LoVo (cell line): Measurements from ENCODE around the gene TRABD2B.

ENCODE experiments used
- DNase-seq: peaks from one replicate; pipeline ENCODE4 v3.0.0-alpha.2; 2016; ENCODE audit warnings: low spot score

TRABD2B gene

GRCh38 chr1:47774986-47775834, 222.0 kb downstream of the TRABD2B start:
- no peak for DNase-seq

- no peak for DNase-seq
Measured at GRCh38 chr1:47772960-47773682, 224.1 kb downstream of the TRABD2B start.

DNA sequence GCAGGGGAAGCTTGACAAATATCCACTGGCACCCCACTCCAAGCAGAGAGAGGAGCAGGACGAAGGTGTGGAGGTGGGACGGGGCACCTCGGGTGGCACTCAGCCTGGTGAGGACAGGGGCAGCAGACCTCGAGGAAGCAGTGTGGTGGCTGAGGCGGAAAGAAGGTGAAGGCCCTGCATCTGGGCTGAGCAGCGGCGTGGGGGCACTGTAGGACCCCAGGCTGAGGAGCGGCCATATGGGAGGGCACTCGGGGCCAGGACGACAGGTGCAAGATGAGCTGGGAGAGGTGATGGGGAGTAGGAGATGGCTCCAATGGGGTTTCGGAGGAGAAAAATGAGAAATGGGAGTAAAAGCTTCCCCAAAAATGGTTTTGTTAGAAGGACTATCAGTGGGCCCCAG, 224.9 kb downstream of the TRABD2B start:
- DNase-seq: no peak

DNA sequence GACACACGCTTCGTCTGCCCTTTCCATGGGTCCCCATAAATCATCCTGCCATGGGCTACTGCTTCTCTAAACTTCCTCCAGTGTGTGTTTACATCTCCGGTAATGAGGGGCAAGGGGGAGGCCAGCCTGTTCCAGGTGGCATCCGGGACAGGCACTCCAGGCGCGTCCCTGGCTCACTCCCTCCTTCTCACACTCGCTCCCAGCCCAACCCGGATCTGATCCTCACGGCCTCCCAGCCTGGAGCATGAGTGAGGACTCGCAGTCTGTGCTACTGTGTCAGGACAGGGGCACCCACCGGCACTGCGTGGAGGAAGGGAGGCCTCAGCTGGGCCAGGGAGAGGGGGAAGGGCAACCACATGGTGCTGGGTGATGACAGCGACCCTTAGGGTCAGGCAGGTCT, 225.4 kb downstream of the TRABD2B start:
- no peak for DNase-seq

GRCh38 chr1:47769983-47770382, 227.2 kb downstream of the TRABD2B start:
- no peak for DNase-seq

- DNase-seq: no peak
Measured at GRCh38 chr1:47769295-47769694, 227.9 kb downstream of the TRABD2B start.

- DNase-seq: no peak
Measured at GRCh38 chr1:47767741-47768100, 229.5 kb downstream of the TRABD2B start.

DNA sequence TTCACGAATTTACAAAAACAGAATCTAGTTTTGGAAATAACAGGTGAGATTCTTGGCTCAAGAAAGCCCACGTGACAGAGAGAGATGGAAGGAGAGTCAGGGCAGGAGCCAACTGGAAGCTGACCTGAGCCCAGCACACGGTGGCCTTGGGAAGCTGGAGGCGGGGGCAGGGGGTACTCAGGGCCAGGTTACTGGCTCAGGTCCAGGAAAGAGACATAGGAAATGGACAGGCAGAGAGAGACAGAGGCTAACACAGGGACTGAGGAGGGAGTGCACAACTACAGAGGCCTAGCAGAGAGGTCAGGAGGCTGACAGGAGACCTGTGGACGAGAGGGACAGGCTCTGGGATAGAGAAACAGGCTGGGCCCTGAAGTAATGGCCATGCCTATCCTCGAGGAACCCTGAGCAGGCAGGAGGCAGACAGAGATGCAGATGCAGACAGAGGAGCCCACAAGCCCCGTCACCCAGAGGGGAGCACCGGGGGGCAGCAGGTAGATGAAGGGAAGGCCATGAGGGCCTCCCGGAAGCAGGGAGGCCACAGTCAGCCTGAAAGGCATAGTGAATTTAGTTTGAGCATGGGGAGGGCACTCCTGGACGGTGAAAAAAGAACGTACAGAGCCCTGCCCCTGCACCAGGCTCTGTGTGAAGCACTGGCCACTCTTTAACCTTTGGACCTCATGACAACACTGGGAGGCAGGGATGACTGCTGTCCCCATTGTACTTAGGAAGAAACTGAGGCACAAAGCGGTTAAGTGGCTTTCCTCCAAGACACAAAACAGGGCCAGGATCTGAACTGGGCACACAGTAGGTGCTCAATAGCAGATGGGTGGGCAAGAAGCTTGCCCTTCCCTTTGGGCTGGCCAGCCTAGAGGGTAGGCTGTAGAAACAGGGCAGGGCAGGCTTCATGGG, 230.1 kb downstream of the TRABD2B start:
- DNase-seq: no peak

- no peak for DNase-seq
Measured at GRCh38 chr1:47765742-47766485, 231.3 kb downstream of the TRABD2B start.

DNA sequence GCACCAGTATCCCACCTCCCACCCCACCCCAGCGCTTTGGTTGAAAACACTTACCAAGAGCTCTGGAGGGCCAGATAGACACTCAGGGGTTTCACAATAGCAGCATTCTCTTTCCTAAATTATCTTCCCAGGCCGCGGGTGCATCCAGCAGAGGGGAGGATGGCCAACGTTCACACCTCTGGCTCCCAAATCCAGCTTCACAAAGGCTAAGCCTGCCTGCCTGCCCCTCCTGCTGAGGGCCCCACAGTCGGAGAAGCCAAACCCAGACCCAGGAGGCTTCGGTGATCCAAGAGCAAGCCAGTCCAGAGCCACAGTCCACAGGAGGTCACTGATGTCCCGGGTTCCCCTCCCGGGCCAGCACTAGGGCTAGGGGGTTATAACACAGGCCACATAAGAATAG, 231.9 kb downstream of the TRABD2B start:
- DNase-seq: no peak

GRCh38 chr1:47764461-47765046, 232.6 kb downstream of the TRABD2B start:
- DNase-seq: no peak

DNA sequence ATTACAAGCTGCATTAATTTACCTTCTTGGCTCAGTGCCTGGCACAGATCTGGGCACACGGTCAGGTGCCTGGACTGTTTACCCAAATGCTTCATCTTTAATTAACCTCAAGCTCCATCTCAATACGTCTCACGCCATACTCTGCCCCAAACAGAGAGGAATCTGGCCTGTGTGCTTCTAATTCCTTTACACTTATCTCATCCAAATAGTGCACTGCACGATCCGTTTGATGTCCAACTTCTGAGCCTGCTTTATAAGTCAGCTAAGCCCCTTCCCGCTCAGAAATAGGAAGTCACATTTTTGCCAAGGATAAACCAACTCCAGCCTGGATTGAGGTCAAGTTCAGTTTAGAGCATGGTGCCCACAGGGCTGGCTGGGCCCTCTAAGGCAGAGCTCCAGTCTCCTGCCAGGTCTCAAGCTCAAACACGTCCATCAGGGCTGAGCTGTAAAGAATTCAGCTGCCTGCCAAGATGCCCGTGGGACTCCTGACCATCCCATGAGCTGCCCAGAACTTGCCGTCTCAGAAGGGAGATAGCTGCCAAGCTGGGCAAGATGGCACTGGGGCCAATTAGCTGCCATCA, 233.5 kb downstream of the TRABD2B start:
- DNase-seq: no peak

DNA sequence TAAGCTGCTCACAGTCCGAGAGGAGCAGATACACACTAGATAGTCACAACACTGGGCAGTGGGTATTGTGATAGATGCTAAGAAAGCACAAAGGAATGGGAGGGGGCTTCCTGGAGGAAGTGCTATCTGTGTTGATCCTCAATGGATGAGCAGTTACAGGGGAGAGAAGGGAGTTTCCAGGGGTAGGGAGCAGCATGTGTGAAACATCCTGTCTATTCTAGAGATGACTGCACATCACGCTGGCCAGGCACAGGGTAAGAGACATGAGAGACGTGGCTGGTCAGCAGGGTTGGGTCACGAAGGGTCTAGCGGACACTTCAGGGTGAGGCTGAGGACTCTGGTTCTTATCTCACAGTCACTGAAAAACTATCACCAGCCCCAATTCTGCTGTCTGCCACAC, 235.2 kb downstream of the TRABD2B start:
- no peak for DNase-seq

GRCh38 chr1:47761201-47761930, 235.8 kb downstream of the TRABD2B start:
- no peak for DNase-seq

DNA sequence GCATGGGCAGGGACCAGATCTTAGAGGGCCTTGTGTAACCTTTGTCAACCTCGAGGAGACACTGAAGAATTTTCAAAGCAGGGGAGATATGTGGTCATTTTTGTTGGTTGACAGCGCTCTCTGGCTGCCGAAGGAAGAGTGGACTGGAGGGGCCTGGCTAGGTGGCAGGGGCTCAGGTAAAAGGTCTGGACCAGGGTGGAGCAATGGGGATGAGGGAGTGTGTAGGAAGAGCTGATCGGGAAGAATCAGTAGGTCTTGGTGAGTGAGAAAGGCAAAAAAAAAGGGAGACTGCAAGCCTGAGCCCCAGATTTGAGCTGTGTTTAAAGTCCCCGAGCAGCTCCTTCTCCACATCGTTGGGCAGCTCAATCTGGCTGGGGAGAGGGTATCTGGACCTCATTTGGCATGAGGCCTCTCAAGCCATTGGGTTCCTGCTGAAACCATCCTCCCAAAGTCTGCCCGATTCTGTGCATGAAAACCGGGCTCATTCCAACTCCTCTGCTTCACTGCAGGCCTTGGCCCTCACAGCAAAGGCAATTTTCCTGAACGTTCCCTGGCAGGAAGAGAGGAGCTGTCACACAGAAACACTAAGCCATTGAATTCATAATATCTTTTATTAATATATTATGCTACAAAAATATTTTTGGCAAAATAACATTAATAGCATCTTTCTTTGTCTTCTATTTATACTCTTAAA, 237.1 kb downstream of the TRABD2B start:
- no peak for DNase-seq

DNA sequence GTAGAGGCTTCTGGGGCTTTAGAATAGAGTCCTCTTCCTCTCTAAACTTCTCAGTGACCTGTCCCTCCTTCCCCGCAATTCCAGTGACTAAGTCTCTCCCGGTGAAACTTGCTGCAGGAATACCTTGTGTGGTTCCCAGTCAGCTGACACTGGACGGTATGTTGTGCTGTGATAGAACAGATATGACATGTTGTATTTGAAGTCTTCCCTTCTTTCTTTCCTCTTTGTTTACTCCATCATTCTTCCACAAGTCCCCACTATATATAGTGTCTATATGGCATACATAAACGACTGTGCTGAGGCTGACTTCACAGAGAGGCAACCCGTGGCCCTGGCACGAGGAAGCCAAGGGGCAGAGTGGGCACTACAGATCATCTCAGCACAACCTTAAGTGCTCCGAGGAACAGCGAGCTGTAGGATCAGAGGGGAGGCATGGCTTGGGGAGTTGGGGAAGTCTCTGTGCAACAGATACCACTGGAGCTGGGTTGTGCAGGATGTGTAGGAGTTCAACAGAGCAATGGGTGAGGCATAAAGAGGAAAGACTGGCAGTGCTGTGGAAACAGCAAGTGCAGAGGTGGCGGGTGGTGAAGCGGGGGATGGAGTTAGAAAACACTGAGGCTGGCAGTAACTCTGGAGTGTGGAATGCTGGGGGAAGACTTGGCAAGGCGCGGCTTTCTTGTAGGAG, 237.8 kb downstream of the TRABD2B start:
- DNase-seq: no peak

DNA sequence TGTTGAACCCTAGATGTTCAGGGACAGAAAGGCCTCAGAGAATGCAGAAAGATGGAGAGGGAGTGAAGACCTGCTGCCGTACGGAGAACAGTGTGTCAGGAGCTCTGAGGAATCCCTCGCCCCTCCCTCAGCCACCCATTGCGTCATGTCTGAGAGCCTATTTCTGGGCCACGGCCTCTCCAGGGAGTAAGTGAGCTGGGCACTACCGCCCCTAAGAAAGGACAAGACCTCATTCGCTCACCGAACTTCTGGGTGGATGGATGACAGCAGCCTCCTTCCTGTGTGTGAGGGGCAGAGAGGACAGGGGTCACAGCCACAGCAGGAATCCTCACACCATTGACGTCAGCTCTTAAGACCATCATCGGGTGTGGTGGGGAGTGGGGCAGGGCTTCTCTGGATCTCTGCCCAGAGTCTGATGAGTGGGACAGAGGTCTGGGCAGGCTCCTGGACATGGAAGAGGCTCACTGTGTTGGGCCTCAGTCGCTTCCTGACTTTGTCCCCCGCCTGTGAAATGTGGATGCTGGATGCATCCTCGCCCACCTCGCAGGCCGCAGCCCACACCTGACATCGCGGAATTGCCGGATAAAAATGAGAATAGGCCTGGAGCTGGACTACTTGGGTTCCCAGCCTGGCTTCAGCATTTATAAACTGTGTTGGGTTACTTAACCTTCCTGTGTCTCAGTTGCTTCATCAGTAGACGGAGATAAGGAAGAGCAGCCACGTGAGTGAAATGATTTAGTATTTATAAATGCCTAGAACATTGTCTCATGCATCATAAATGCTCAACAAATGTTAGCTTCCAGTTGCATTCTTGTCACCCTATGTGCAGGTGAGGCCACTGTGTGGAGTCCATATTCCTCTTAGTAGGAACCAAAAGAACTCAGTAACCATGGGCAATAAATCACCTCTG, 238.6 kb downstream of the TRABD2B start:
- peak; percentile 25 for DNase-seq
